Stomach smooth muscle (tissue), 2 donors: ENCODE measurements around the gene ERBB4.
"Not testable (repeated sequence)": the region's sequence is repeated elsewhere in the genome, so short reads cannot be mapped to it uniquely, and the experiment has no call there.

ENCODE experiments used
- H3K27ac ChIP-seq: one replicate; pipeline ENCODE4 v1.7.0; 2013; ENCODE audit warnings: mild to moderate bottlenecking, low read length, inconsistent platforms
- H3K27me3 ChIP-seq, 2 donors: one replicate each; pipeline ENCODE4 v1.7.0; 2013; ENCODE audit warnings: low read length in 2 of 2; ENCODE audit not compliant: insufficient read depth in 2 of 2, control insufficient read depth in 1 of 2
- H3K36me3 ChIP-seq, 2 donors: one replicate each; pipeline ENCODE4 v1.7.0; 2013; ENCODE audit warnings: low read length in 2 of 2; ENCODE audit not compliant: control insufficient read depth in 2 of 2, insufficient read depth in 2 of 2
- H3K4me1 ChIP-seq: one replicate; pipeline ENCODE4 v1.7.0; 2013; ENCODE audit warnings: low read length; ENCODE audit not compliant: control insufficient read depth, insufficient read depth
- H3K4me3 ChIP-seq, 2 donors: one replicate each; pipeline ENCODE4 v1.7.0; 2013; ENCODE audit warnings: low read length in 2 of 2
- H3K9ac ChIP-seq, 2 donors: one replicate each; pipeline ENCODE4 v1.7.0; 2013; ENCODE audit warnings: low read length in 2 of 2, mild to moderate bottlenecking in 1 of 2
- H3K9me3 ChIP-seq, 2 donors: one replicate each; pipeline ENCODE4 v1.7.0; 2013; ENCODE audit warnings: low read length in 2 of 2; ENCODE audit not compliant: control insufficient read depth in 2 of 2
- donor health status: healthy.
- donor health status: Pancreatic carcinoma.

Gene ERBB4

DNA sequence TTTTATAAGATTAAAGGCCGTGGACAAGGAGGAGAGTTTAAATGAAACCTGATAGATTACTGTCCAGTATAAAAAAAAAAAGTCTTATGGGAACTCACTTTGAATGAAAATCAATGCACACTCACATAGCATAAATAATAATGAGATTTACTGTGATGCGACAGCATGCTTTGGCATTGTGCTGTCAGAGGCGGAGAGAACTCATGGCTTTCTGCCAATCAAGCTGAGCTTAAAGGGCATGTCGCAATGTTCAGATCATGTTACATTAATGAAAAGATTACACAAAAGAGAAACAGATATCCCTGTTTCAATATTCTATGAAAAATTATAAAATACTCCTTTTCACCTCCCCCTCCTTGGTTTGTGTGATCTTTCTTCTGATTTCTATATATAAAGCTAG, 310.8 kb downstream of the ERBB4 start:
- Histone ChIP-seq H3K4me1 (no peaks in the 10 kb centered on the region), H3K27me3 (no peaks in the 10 kb centered on the region), H3K36me3 (no peaks in the 10 kb centered on the region), H3K9ac (no peak overlapping the region), H3K27ac (no peak overlapping the region), H3K4me3 (no peak overlapping the region), H3K9me3 (no peaks in the 10 kb centered on the region)

DNA sequence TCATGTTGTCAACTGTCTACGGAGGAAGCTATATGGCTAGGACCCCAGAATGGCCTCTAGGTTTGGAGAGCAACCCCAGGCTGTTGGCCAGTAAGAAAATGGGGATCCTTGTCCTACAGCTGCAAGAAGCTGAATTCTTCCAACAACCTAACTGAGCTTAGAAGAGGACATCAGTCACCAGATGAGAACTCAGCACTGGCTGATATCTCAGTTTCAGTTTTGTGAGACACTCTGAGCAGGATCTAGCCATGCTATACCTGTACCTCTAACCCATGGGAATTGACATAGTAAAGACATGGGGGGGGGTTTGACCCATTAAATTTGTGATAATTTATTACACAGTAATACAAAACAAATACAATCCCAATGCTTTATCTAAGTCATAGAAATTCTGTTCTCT, 312.5 kb downstream of the ERBB4 start:
- no peaks in the 10 kb centered on the region for H3K27me3 ChIP-seq
- no peaks in the 10 kb centered on the region for H3K36me3 ChIP-seq
- H3K9me3 ChIP-seq: no peaks in the 10 kb centered on the region
- H3K4me1 ChIP-seq: no peaks in the 10 kb centered on the region
- no peak overlapping the region for H3K27ac ChIP-seq
- no peak overlapping the region for H3K9ac ChIP-seq
- no peak overlapping the region for H3K4me3 ChIP-seq

DNA sequence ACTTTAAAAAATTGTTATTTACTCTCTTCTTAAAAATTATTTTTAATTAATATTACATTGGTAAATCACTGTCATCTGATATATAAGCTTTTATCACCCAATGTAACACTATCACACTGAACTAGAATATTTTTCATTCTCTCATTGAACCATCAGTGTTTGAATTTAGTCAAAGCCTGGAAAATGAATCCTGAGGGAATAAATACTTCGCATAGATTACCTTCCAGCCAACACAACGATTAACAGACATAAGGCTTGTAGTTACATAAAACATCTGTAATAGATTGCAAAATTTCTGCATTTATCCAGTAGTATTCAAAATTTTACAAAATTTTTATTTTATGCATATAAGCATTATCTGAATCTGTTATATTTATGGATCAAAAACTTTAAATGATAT, 314.9 kb downstream of the ERBB4 start:
- H3K9ac ChIP-seq: no peak overlapping the region
- H3K4me3 ChIP-seq: no peak overlapping the region
- H3K27me3 ChIP-seq: no peaks in the 10 kb centered on the region
- no peak overlapping the region for H3K27ac ChIP-seq
- H3K36me3 ChIP-seq: no peaks in the 10 kb centered on the region
- no peaks in the 10 kb centered on the region for H3K9me3 ChIP-seq
- H3K4me1 ChIP-seq: no peaks in the 10 kb centered on the region

DNA sequence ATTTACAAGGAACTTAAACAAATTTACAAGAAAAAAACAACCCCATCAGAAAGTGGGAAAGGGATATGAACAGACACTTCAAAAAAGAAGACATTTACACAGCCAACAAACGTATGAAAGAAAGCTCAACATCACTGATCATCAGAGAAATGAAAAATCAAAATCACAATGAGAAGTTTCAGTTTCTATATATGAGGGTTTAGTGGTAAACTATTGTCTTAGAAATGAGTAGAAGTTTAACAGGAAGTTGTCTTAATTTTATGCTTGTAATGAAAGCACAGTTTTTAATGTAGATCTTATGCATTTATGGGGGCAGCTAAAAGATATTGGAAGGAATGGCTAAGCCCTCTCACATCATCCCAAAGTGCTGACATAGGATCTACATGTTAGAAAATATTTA, 325.4 kb downstream of the ERBB4 start:
- H3K27me3 ChIP-seq: no peaks in the 10 kb centered on the region

DNA sequence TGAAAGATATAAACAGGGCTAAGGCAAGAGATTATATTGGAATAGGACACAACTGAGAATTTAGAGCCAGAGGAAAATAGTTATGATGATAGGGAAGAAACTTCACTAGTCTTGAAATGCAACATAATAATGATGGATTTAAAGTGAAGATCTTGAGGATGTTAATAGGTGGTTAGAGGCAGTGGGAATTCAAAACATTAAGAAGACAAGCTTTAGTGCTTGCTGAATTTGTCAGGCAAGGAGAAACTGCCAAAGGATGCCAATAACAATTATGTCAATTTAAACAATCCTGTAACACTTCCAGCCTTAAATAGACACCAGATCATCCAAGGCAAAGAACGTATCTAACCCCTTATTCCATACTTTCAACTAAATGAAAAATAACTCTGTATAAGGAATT, 330.1 kb downstream of the ERBB4 start:
- no peaks in the 10 kb centered on the region for H3K4me1 ChIP-seq
- no peak overlapping the region for H3K9ac ChIP-seq

More for the DNA sequence above, 325.4 kb downstream of the ERBB4 start:
- no peaks in the 10 kb centered on the region for H3K36me3 ChIP-seq
- no peaks in the 10 kb centered on the region for H3K4me1 ChIP-seq
- H3K4me3 ChIP-seq: no peak overlapping the region
- no peak overlapping the region for H3K9ac ChIP-seq
- no peak overlapping the region for H3K27ac ChIP-seq
- no peaks in the 10 kb centered on the region for H3K9me3 ChIP-seq

DNA sequence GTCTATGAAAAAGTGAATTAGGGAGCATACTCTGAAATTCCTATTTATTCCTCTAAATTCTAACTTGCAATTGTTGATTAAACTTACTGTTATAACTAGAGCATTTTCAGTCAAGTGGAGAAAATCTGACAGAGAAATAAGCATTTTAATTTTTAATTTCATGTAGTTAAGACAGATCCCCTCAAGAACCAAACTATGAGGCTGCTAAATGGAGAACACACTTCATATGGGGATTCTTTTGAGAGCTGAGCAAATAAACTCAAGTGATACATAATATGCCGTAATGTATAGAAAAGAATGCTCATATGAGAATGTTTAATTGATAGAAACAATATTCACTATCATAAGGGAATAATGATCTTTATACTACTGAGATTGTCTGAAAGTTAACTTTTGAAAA, 340.8 kb downstream of the ERBB4 start:
- H3K27ac ChIP-seq: no peak overlapping the region
- H3K4me3 ChIP-seq: no peak overlapping the region
- H3K9ac ChIP-seq: no peak overlapping the region
- no peaks in the 10 kb centered on the region for H3K36me3 ChIP-seq
- no peaks in the 10 kb centered on the region for H3K4me1 ChIP-seq
- H3K27me3 ChIP-seq: no peaks in the 10 kb centered on the region
- H3K9me3 ChIP-seq: no peaks in the 10 kb centered on the region

More for the DNA sequence above, 330.1 kb downstream of the ERBB4 start:
- Histone ChIP-seq H3K4me3 (no peak overlapping the region), H3K27ac (no peak overlapping the region), H3K9me3 (no peaks in the 10 kb centered on the region), H3K27me3 (no peaks in the 10 kb centered on the region), H3K36me3 (no peaks in the 10 kb centered on the region)

DNA sequence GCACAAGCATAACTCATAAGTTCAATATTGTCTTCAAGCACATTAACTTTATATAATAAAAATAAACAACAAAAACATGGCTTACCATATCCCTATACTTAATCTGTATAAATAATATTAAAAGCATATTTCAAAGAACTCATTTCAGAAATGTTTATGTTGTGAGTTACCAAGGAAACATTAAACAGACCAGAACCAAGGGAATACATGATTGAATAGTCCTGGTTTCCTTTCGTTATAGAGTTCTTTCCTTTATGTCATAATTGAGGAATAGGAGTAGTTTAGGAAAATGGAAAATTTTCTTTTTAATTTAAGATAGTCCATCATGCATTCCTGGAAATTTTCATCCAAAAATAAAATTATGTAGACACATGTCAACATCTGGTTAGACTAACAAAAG, 343.0 kb downstream of the ERBB4 start:
- H3K9me3 ChIP-seq: no peaks in the 10 kb centered on the region
- H3K9ac ChIP-seq: no peak overlapping the region
- no peak overlapping the region for H3K27ac ChIP-seq
- H3K36me3 ChIP-seq: no peaks in the 10 kb centered on the region
- H3K27me3 ChIP-seq: no peaks in the 10 kb centered on the region
- no peak overlapping the region for H3K4me3 ChIP-seq
- no peaks in the 10 kb centered on the region for H3K4me1 ChIP-seq

DNA sequence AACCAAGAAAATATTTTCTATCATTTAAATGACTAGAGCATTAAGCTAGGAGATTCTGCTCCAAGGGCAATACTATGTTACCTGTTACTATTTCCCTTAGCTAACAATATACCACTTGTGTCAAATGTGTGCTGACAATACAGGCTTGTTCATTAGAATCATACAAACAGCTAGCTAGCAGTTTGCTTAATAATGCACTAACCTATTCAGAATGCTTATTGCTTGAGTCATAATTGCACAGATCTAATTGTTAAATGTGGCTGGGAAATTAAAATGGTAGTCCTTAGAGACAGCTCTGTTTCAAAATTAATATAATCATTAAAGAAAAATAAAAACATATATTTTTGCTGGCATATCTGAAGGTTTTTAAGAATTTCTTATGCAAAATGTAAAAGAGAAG, 344.2 kb downstream of the ERBB4 start:
- no peaks in the 10 kb centered on the region for H3K9me3 ChIP-seq
- no peaks in the 10 kb centered on the region for H3K27me3 ChIP-seq
- no peak overlapping the region for H3K9ac ChIP-seq
- no peaks in the 10 kb centered on the region for H3K36me3 ChIP-seq
- H3K27ac ChIP-seq: no peak overlapping the region
- no peaks in the 10 kb centered on the region for H3K4me1 ChIP-seq
- H3K4me3 ChIP-seq: no peak overlapping the region

DNA sequence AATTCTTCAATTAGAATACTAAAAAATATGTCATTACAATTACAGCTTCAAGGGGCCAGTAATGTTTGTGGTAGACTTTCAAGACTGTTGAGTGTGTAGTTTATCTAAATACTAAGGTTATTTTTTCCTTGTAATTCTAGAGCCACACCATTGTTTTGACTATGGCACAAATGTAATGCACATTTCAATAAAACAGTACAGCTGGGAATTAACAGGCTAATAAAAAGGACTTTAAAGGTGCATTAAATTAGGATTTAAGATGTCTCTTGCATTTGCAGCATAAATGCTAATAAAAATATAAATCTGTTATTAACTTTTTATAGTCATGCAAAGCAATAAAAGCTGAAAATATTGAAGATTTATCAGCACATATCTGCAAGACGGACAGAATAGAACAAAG, 344.8 kb downstream of the ERBB4 start:
- no peak overlapping the region for H3K9ac ChIP-seq
- H3K27me3 ChIP-seq: no peaks in the 10 kb centered on the region
- H3K27ac ChIP-seq: no peak overlapping the region
- H3K4me3 ChIP-seq: no peak overlapping the region
- H3K4me1 ChIP-seq: no peaks in the 10 kb centered on the region
- H3K9me3 ChIP-seq: no peaks in the 10 kb centered on the region
- H3K36me3 ChIP-seq: no peaks in the 10 kb centered on the region

DNA sequence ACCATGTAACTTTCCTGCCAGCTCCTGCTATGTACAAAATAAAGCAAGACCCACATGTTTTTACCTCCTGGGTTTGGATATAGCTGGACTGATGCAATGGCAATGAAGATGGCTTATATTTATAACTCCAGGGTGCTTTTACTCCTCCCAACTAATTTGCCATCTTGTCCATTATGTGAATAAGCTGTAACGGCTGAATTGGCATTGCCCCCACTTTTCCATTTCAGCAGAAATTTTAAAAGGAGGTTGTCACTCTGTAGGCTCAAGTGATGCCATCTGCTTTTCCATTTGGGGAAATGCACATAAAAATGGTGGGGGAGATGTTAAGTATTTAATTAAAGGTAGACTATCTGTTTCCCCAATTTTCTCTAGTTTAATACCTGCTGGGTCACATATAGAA, 345.5 kb downstream of the ERBB4 start:
- Histone ChIP-seq H3K9ac (no peak overlapping the region), H3K4me3 (no peak overlapping the region), H3K27me3 (no peaks in the 10 kb centered on the region), H3K4me1 (no peaks in the 10 kb centered on the region), H3K27ac (no peak overlapping the region), H3K9me3 (no peaks in the 10 kb centered on the region), H3K36me3 (no peaks in the 10 kb centered on the region)

DNA sequence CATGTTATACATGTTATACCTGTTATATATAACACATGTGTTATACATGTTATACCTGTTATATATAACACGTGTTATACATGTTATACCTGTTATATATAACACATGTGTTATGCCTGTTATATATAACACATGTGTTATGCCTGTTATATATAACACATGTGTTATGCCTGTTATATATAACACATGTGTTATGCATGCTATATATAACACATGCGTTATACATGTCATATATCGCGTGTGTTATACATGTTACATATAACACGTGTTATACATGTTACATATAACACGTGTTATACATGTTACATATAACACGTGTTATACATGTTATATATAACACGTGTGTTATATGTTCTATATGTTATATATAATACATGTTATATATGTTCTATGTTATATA, 347.2 kb downstream of the ERBB4 start:
- not testable (repeated sequence) for H3K27ac ChIP-seq, H3K27me3 ChIP-seq, H3K4me1 ChIP-seq, H3K4me3 ChIP-seq, H3K9ac ChIP-seq, H3K36me3 ChIP-seq, H3K9me3 ChIP-seq

DNA sequence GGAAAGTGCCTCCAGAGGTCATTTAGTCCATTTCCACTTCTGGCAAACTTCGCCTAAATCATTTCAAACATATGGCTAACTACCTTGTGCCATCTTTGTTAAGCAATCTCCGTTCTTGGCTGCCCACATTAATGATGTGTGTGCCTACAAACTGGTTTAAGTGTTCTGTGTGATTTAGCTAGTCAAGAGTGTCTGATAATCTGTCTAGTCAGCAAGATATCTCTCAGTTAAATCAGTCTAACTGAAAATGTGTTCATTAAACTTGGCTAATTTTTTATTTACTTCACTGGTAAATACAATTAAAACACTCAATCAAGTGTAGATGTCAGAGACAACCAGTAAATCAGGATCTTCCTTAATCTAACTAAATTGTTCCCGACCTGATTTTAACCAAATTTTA, 352.4 kb downstream of the ERBB4 start:
- H3K4me3 ChIP-seq: no peak overlapping the region
- H3K27me3 ChIP-seq: no peaks in the 10 kb centered on the region
- no peaks in the 10 kb centered on the region for H3K4me1 ChIP-seq
- no peaks in the 10 kb centered on the region for H3K36me3 ChIP-seq
- H3K9ac ChIP-seq: no peak overlapping the region
- no peak overlapping the region for H3K27ac ChIP-seq
- H3K9me3 ChIP-seq: no peaks in the 10 kb centered on the region
